GM10248 (cell line): Measurements from ENCODE around the gene DGCR6L.
"Not testable (repeated sequence)": the region's sequence is repeated elsewhere in the genome, so short reads cannot be mapped to it uniquely, and the experiment has no call there.

Source experiments
- CTCF ChIA-PET: fragments of 300-600 bp; sonication (Branson Sonifier 250); formaldehyde crosslinking; extraction: SDS; loops from one replicate; lab custom pipeline; 2021; ENCODE audit warnings: antibody characterized with exemption; lab: Yijun Ruan, JAX
- POLR2A ChIA-PET: fragments of 350-650 bp; sonication (Branson Sonifier 250); formaldehyde crosslinking; extraction: SDS; loops from one replicate; lab custom pipeline; 2020; ENCODE audit warnings: antibody characterized with exemption; lab: Yijun Ruan, JAX
- DNase-seq: peaks from one replicate; pipeline ENCODE4 v3.0.0; 2012; ENCODE audit errors: extremely low spot score
- TF ChIP-seq, protein P1 (sequence below): IDR thresholded peaks from 2 replicates; pipeline ENCODE4 v1.5.1; 2012; ENCODE audit warnings: mild to moderate bottlenecking, low read depth; ENCODE audit errors: extremely low read depth, missing control alignments, control extremely low read depth

The DGCR6L gene

DNA sequence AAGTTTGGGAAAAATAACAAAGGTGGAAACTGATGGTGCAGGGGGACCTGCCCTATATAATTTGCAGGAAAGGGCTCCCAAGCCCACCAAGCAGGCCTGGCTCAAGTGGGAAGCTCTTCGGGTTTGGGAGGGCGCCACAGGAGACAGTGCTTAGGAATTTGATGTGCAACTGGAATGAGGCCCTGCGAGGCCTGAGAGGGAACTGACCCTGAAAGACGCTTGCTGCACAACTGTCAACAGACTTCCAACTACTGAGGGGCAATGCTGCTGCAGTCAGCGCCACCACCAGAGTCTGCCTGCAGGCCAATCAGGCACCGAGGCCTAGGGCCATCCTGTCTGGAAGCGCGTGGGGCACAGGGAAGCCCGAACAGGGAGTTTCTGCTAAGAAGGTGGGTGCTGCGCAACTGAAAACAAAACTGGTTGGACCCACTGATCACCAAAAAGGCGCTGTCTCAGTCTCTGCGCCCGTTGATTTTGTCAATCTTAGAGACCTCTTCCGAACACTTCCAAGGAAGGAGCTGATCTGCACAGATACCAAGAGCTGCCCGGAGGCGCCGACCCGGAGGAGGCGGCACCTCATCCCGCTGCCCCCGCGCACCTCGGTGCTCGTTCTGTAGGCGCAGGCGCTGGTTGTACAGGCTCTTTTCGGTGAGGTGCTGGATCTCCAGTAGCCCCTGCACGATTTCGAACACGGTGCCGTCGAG is 667 bp downstream of the DGCR6L start:
- DNase-seq, result no peak
- TF ChIP-seq, protein P1, sequence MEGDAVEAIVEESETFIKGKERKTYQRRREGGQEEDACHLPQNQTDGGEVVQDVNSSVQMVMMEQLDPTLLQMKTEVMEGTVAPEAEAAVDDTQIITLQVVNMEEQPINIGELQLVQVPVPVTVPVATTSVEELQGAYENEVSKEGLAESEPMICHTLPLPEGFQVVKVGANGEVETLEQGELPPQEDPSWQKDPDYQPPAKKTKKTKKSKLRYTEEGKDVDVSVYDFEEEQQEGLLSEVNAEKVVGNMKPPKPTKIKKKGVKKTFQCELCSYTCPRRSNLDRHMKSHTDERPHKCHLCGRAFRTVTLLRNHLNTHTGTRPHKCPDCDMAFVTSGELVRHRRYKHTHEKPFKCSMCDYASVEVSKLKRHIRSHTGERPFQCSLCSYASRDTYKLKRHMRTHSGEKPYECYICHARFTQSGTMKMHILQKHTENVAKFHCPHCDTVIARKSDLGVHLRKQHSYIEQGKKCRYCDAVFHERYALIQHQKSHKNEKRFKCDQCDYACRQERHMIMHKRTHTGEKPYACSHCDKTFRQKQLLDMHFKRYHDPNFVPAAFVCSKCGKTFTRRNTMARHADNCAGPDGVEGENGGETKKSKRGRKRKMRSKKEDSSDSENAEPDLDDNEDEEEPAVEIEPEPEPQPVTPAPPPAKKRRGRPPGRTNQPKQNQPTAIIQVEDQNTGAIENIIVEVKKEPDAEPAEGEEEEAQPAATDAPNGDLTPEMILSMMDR, result no peak
- CTCF ChIA-PET, result no interaction called here
- POLR2A ChIA-PET, result no interaction called here

DNA sequence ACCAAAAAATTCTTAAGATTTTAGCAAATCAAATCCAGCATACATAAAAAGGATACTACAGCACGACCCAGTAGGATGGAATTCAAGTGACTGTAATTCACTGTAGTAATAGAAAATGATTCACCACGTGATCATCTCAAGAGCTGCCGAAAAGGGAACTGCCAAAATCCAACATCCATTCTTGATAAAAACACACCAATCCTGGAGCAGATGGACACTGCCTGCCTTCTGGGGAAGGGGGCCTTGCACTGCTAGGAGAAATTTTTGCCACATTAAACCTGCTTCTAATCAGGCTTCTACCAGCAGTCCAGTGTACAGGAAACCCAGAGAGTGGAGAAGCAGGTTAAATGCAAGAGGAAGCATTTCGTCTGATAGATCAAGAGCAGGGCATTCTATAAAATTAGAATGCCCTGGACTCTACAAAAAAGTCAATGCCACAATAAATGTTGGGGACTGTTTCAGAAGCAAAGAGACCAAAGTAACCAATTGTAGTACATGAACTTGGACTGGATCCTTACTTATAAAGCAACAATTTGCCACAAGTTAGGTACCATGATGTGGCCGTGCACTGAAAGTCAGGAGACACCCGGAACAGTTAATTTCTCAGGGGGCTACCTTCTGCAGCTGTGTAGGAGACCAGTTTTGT is 1.7 kb downstream of the DGCR6L start:
- DNase-seq, POLR2A ChIA-PET: not testable (repeated sequence)
- CTCF ChIA-PET, result interaction anchor here (0.6 kb wide), 1 partner anchor 17 kb away, joined by 3 read pairs; no protein-coding TSS in a partner anchor

DNA sequence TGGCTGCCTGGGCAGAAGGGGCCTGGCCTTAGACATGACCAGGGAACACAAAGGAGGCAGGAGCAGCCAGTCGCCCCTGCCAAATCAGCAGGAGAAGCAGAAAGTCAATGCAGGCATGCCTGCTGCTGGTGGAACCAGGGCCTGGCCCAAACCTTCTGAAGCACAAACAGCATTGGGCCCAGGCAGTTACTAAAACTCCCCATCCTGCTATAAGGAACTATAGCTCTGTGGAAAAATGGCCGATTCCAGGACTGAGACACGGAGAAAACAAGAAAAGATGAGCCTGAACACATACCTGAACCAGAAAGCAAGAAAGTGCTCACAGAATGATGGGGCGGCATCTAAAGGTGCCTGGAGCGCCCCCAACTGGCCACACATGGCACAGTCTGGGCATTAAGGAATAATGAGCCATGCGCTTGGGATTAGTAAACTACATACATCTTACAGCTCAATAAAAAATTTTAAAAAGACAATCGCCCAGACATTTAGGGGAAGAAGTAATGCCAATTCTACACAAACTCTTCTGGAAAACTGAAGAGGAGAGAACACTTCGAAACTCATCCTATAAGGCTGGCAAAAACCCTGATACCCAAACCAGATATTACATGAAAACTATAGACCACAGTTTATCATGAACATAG is 2.3 kb downstream of the DGCR6L start:
- DNase-seq, result not testable (repeated sequence)
- TF ChIP-seq, protein P1, result peak; percentile 49

DNA sequence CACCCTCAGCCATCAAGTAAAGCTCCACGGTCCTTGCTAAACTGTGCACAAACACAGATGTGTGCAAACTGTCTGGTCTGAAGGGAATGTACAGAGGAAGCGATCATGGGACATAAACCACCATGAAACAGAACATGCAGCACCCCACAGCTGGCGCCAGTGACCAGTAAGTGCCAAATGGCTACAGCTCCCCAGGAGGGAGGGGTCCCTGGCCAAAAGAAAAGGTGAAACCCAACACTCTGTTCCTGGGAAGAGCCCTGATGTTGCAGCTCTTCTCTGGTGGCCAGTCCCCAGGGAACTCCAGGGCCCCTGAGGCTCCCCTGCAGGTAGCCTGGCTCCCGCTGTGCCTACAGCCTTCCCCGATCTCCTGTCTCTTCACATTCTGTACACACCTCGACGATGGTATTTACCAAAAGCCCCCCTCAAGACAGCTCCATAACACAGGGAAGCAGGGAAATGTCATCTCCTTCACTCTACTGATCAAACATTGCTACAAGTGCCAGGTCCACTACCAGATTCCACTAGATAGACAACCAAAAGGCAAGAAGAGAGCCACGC is 2.9 kb downstream of the DGCR6L start:
- TF ChIP-seq, protein P1, result no peak
- DNase-seq, result no peak
- CTCF ChIA-PET, result interaction anchor here (0.8 kb wide), 1 partner anchor 25 kb away, joined by 3 read pairs; no protein-coding TSS in a partner anchor
- POLR2A ChIA-PET, result no interaction called here

More for the DNA sequence above, 2.3 kb downstream of the DGCR6L start:
- POLR2A ChIA-PET, result not testable (repeated sequence)
- CTCF ChIA-PET, result interaction anchor here (0.6 kb wide), 1 partner anchor 16 kb away, joined by 3 read pairs; no protein-coding TSS in a partner anchor

DNA sequence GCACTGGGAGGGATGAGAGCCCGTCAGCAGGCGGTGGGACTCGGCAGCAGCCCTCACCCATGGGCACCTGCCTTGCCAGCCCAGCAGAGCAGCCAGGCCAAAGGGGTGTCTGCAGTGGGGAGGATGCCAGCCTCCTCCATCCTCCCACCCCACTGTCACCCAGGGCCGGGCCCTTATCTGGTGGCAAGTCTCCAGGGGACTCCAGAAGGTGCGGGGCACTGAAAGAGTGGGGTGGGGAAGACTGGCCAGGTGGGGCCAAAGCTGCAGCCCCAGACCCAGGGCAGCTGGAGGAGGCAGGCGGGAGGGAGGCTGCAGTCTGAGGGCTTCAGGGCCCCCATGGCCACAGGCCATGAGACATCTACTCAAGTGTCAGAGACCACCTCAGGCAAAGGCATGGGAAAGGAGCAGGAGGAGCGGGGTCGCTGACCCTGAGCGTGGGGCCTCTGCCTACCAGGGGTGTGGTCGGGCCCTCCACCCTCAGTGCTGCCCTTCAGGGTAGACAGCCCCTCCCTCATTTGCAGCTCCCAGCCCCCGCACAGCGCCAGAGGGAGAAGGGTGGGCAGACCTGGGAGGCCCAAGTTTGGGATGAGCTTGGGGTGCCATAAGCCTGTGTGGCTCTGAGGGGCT is 3.5 kb downstream of the DGCR6L start:
- no peak for DNase-seq
- TF ChIP-seq, protein P1, result no peak
- ChIA-PET POLR2A (no interaction called here), CTCF (interaction anchor here (0.8 kb wide), 1 partner anchor 24 kb away, joined by 3 read pairs; no protein-coding TSS in a partner anchor)

DNA sequence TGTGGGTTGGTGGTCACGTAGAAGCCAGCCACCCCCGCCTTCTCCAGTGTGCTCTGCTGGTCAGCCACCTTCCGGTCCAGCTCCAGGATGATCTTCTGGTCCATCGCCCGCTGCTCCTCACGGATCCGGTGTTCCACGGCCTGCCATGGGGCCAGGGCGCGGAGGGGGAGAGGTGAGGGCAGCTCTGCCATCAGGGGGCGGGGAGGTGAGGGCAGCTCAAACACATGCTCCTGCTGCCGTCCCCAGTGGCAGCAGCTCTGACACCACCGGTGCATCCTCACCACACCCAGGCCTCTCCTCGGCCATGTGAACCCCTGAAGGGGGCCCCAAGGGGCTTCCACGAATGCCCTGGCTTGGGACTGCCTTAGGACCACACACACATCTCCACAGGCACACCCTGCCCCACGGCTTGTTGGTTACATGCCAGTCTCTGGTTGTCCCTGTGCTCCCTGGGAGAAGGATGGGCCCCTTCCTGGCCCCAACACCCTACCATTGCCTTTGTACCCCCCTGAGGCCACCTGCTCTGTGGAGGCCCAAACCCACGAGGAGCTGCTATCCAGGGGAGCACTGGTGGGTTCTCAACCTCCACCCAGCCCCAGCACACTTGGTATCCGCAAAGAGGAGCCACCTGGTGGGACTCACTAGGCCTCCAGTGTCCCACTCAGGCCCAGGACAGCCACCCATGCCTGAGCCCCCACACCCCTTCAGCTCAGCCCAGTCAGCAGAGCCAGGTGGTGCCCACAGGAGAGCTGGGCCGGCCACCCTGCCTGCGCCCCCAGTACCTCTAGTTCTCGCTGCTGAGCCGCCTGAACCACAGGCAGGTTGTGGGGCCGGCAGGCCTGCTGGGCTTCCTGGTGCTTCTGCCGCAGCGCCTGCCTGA is 4.3 kb downstream of the DGCR6L start:
- TF ChIP-seq, protein P1, result no peak
- DNase-seq, result no peak
- ChIA-PET POLR2A (no interaction called here), CTCF (interaction anchor here (0.6 kb wide), 1 partner anchor 31 kb away, joined by 3 read pairs; no protein-coding TSS in a partner anchor)

DNA sequence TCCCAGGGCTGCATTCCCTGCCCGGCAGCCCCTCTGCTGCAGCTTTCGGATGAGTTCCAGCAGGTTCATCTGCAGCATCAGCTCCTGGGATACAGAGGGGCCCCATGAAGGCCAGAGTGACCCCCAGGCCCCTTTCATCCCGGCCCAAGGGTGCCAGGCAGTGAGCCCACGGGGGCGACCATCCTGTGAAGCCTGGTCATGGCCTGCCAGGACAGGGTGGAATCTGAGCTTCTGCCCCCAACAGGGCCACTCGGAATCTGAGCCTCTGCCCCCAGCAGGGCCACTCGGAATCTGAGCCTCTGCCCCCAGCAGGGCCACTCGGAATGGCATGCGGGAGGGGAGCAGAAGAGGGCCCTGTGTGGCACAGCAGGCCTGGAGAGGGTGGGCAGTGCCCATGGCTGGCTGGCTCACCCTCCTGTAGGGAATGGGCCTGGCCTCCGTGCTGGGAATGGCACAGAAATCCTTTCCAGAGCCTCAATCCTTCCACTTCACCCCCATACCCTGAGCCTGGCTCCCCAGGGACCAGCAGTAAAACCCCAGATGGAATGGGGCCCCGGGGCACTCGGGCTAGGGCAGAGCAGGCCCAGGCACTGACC is 5.0 kb downstream of the DGCR6L start:
- CTCF ChIA-PET, result interaction anchor here (0.6 kb wide), 1 partner anchor 30 kb away, joined by 3 read pairs; no protein-coding TSS in a partner anchor
- DNase-seq, POLR2A ChIA-PET: not testable (repeated sequence)

DNA sequence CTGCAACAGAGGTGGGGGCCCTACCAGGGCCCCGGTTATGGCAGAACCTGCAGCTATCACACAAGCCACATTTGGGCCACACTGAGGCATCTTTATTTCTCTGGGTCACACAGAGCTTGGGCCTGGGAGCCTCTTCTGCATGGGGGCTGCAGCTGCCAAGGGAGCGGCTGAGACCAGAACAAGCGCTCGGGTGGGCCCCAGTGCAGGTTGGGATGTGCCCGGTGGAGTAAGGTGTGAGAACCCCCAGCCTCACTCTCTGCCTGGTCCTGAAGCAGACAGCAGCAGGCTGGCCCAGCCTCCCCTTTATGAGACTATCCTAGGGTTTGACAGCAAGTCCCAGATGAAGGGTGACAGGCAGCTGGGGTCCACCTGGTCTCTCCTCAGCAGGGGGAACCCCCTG is 5.7 kb downstream of the DGCR6L start:
- DNase-seq, CTCF ChIA-PET, POLR2A ChIA-PET: not testable (repeated sequence)
